Stimulated activated CD4-positive, alpha-beta T cell treated with anti-CD3 and anti-CD28 coated beads, Interleukin-12 subunit alpha, Interleukin-12 subunit beta, amount 100 ng/mL, for 48 hours (primary cell): Measurements from ENCODE around the gene ZMIZ1.

Source experiments
- DNase-seq, 3 donors: peaks; one replicate each; pipeline ENCODE4 v3.0.0-alpha.2; 2020; ENCODE audit warnings: low read depth in 2 of 3, low spot score in 1 of 3

The ZMIZ1 gene

GRCh38 chr10:79301754-79302530 lies 233.2 kb downstream of the ZMIZ1 start:
- DNase-seq = no peak

GRCh38 chr10:79303631-79304478 lies 235.1 kb downstream of the ZMIZ1 start:
- no peak for DNase-seq

- DNase-seq = no peak
These were observed 235.8 kb downstream of the ZMIZ1 start for GRCh38 chr10:79304479-79305087.

GRCh38 chr10:79305515-79305914 lies 236.7 kb downstream of the ZMIZ1 start:
- no peak for DNase-seq

- DNase-seq = no peak
These were observed 237.2 kb downstream of the ZMIZ1 start for GRCh38 chr10:79305988-79306387.

- no peak for DNase-seq
These were observed 238.0 kb downstream of the ZMIZ1 start for GRCh38 chr10:79306644-79307220.

GRCh38 chr10:79308016-79308415 lies 239.2 kb downstream of the ZMIZ1 start:
- no peak for DNase-seq

- DNase-seq = no peak
These were observed 240.4 kb downstream of the ZMIZ1 start for GRCh38 chr10:79308969-79309665.

- no peak for DNase-seq
These were observed 241.6 kb downstream of the ZMIZ1 start for GRCh38 chr10:79310200-79310865.

- DNase-seq = no peak
These were observed 242.3 kb downstream of the ZMIZ1 start for GRCh38 chr10:79310911-79311573.

GRCh38 chr10:79311581-79312407 lies 243.0 kb downstream of the ZMIZ1 start:
- DNase-seq = no peak

- no peak for DNase-seq
These were observed 243.9 kb downstream of the ZMIZ1 start for GRCh38 chr10:79312601-79313187.

GRCh38 chr10:79313320-79313719 lies 244.6 kb downstream of the ZMIZ1 start:
- no peak for DNase-seq

- DNase-seq = no peak
These were observed 245.2 kb downstream of the ZMIZ1 start for GRCh38 chr10:79313911-79314439.

- no peak for DNase-seq
These were observed 246.2 kb downstream of the ZMIZ1 start for GRCh38 chr10:79314761-79315601.

- no peak for DNase-seq
These were observed 246.8 kb downstream of the ZMIZ1 start for GRCh38 chr10:79315602-79315920.

- DNase-seq = no peak
These were observed 248.1 kb downstream of the ZMIZ1 start for GRCh38 chr10:79316671-79317431.
